ENCODE measurements around the gene TBCB.

DNA sequence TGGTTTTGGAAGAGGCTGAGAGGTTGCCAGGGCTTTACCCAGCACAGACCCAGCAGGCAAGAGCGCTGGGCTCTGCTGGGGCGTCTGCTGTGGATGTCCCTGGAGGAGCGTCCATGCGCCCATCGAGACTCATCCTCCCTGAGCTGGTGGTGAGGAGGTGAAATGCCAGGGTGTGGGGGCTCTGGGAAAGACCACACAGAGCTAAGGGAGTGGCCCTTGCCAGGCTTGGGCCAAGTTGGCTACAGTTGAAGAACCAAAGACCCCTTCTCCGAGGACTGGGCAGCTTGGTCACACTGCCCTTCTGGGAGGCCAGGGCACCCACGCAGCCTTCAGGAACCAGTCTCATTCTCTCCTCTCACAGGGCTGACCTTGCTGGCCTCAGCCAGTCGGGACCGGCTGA lies 28.9 kb upstream of the TBCB start:
- TF ChIP-seq ZNF184 (tag by site-specific recombination; IDR thresholded peaks at IDR 0.05), result no peak
- TF ChIP-seq ZBTB21 (tag by site-specific recombination; IDR thresholded peaks at IDR 0.05), result no peak
- no peak for TF ChIP-seq ZBTB48 (tag by site-specific recombination; IDR thresholded peaks at IDR 0.05)

Measured in HEK293 (cell line).